H9 (cell line): Measurements from ENCODE around the gene RRBP1. TPM values are rescaled to one million over a fixed set of nuclear protein-coding genes. Genes with fewer than 3 reads are reported as not detected.
A peak's percentile ranks its signal among the peaks of the same experiment; 100 is the strongest.

Experiments used
- DNase-seq: peaks from one replicate; pipeline ENCODE4 v3.0.0-alpha.2; 2017
- H2AFZ ChIP-seq: one replicate; pipeline ENCODE4 v1.6.1; 2013; ENCODE audit warnings: mild to moderate bottlenecking, low read length, control low read depth, moderate library complexity
- H2AK5ac ChIP-seq: 2 replicates; pipeline ENCODE4 v1.6.1; 2013; ENCODE audit warnings: low read length, control low read depth, mixed read lengths; ENCODE audit not compliant: insufficient read length
- H2BK120ac ChIP-seq: one replicate; pipeline ENCODE4 v1.6.1; 2013; ENCODE audit warnings: low read depth, mild to moderate bottlenecking, low read length, control low read depth, inconsistent platforms; ENCODE audit not compliant: poor library complexity, severe bottlenecking
- H2BK12ac ChIP-seq: 2 replicates; pipeline ENCODE4 v1.6.1; 2013; ENCODE audit warnings: low read length, control low read depth, mixed read lengths, low read depth; ENCODE audit not compliant: insufficient read length
- H2BK15ac ChIP-seq: 2 replicates; pipeline ENCODE4 v1.6.1; 2013; ENCODE audit warnings: low read depth, low read length, control low read depth
- H2BK20ac ChIP-seq: one replicate; pipeline ENCODE4 v1.6.1; 2013; ENCODE audit warnings: low read depth, mild to moderate bottlenecking, low read length, control low read depth, inconsistent platforms; ENCODE audit not compliant: poor library complexity, severe bottlenecking
- H2BK5ac ChIP-seq: 2 replicates; pipeline ENCODE4 v1.6.1; 2013; ENCODE audit warnings: low read length, control low read depth, mixed read lengths; ENCODE audit not compliant: insufficient read length
- H3K14ac ChIP-seq: 2 replicates; pipeline ENCODE4 v1.6.1; 2013; ENCODE audit warnings: low read length, control low read depth; ENCODE audit not compliant: insufficient read depth
- H3K18ac ChIP-seq: 2 replicates; pipeline ENCODE4 v1.6.1; 2013; ENCODE audit warnings: low read depth, mild to moderate bottlenecking, mixed read lengths, low read length, control low read depth; ENCODE audit not compliant: insufficient read length
- H3K23ac ChIP-seq: 2 replicates; pipeline ENCODE4 v1.6.1; 2013; ENCODE audit warnings: low read length, control low read depth, mixed read lengths, low read depth; ENCODE audit not compliant: insufficient read length
- H3K23me2 ChIP-seq: 2 replicates; pipeline ENCODE4 v1.6.1; 2013; ENCODE audit warnings: low read depth, mild to moderate bottlenecking, mixed read lengths, low read length, control low read depth; ENCODE audit not compliant: insufficient read length, poor library complexity, severe bottlenecking
- H3K27ac ChIP-seq: 2 replicates; pipeline ENCODE4 v1.5.1; 2013; ENCODE audit warnings: low read length, control low read depth, mixed read lengths, low read depth; ENCODE audit not compliant: insufficient read length
- H3K27me3 ChIP-seq: 2 replicates; pipeline ENCODE4 v1.6.1; 2013; ENCODE audit warnings: low read length, control low read depth, inconsistent platforms; ENCODE audit not compliant: insufficient read depth
- H3K4ac ChIP-seq: 2 replicates; pipeline ENCODE4 v1.6.1; 2013; ENCODE audit warnings: low read depth, mild to moderate bottlenecking, control low read depth, inconsistent platforms, low read length, moderate library complexity
- H3K4me1 ChIP-seq: 2 replicates; pipeline ENCODE4 v1.6.1; 2013; ENCODE audit warnings: low read length, control low read depth, inconsistent platforms; ENCODE audit not compliant: insufficient read depth
- H3K4me2 ChIP-seq: 2 replicates; pipeline ENCODE4 v1.6.1; 2013; ENCODE audit warnings: low read length, control low read depth, mixed read lengths; ENCODE audit not compliant: insufficient read length, insufficient read depth
- H3K56ac ChIP-seq: 2 replicates; pipeline ENCODE4 v1.6.1; 2013; ENCODE audit warnings: low read depth, mild to moderate bottlenecking, mixed read lengths, low read length, control low read depth; ENCODE audit not compliant: insufficient read length
- H3K79me1 ChIP-seq: 2 replicates; pipeline ENCODE4 v1.6.1; 2013; ENCODE audit warnings: low read depth, mild to moderate bottlenecking, moderate library complexity, low read length, control low read depth, inconsistent platforms; ENCODE audit not compliant: insufficient read depth, poor library complexity, severe bottlenecking
- H3K79me2 ChIP-seq: 2 replicates; pipeline ENCODE4 v1.6.1; 2013; ENCODE audit warnings: low read length, control low read depth, inconsistent platforms; ENCODE audit not compliant: insufficient read depth
- H3K9ac ChIP-seq: 2 replicates; pipeline ENCODE4 v1.6.1; 2013; ENCODE audit warnings: low read length, control low read depth, mixed read lengths; ENCODE audit not compliant: insufficient read length; ENCODE audit errors: extremely low read depth
- H3K9me3 ChIP-seq: one replicate; pipeline ENCODE4 v1.6.1; 2013; ENCODE audit warnings: low read depth, low read length, inconsistent platforms; ENCODE audit not compliant: control insufficient read depth
- H3T11ph ChIP-seq: one replicate; pipeline ENCODE4 v1.6.1; 2013; ENCODE audit warnings: mild to moderate bottlenecking, low read length, control low read depth, inconsistent platforms
- H4K20me1 ChIP-seq: one replicate; pipeline ENCODE4 v1.6.1; 2013; ENCODE audit not compliant: control insufficient read depth, insufficient read length, insufficient read depth
- H4K5ac ChIP-seq: 2 replicates; pipeline ENCODE4 v1.6.1; 2013; ENCODE audit warnings: low read depth, mild to moderate bottlenecking, mixed read lengths, low read length, control low read depth; ENCODE audit not compliant: insufficient read length
- H4K8ac ChIP-seq: replicated peaks from 2 replicates; pipeline ENCODE4 v1.6.1; 2013; ENCODE audit warnings: low read length, control low read depth, mixed read lengths, low read depth; ENCODE audit not compliant: insufficient read length
- H4K91ac ChIP-seq: 2 replicates; pipeline ENCODE4 v1.6.1; 2013; ENCODE audit warnings: low read depth, mild to moderate bottlenecking, moderate library complexity, mixed read lengths, low read length, control low read depth; ENCODE audit not compliant: insufficient read length
- H3K27ac Mint-ChIP-seq, 3 experiments: 2 replicates in 2 of 3; 3 replicates in 1 of 3; pipeline ENCODE4 v1.8.0; 2020 to 2021; ENCODE audit warnings: mixed read lengths in 3 of 3, mild to moderate bottlenecking in 1 of 3, moderate library complexity in 1 of 3
- H3K27me3 Mint-ChIP-seq: 2 replicates; pipeline ENCODE4 v1.8.0; 2021; ENCODE audit warnings: low read depth, mild to moderate bottlenecking, moderate library complexity, mixed read lengths
- H3K36me3 Mint-ChIP-seq, 3 experiments: 2 replicates in 2 of 3; 3 replicates in 1 of 3; pipeline ENCODE4 v1.8.0; 2020 to 2021; ENCODE audit warnings: low read depth in 3 of 3, mixed read lengths in 3 of 3; ENCODE audit not compliant: insufficient read depth in 1 of 3
- H3K4me1 Mint-ChIP-seq, 2 experiments: 2 replicates each; pipeline ENCODE4 v1.8.0; 2020; ENCODE audit warnings: mixed read lengths in 2 of 2
- H3K4me3 Mint-ChIP-seq, 2 experiments: 2 replicates in 1 of 2; 3 replicates in 1 of 2; pipeline ENCODE4 v1.8.0; 2020 to 2021; ENCODE audit warnings: mild to moderate bottlenecking in 2 of 2, mixed read lengths in 2 of 2, moderate library complexity in 1 of 2
- H3K9me3 Mint-ChIP-seq, 2 experiments: 2 replicates in 1 of 2; 3 replicates in 1 of 2; pipeline ENCODE4 v1.8.0; 2020; ENCODE audit warnings: mild to moderate bottlenecking in 2 of 2, mixed read lengths in 2 of 2, moderate library complexity in 1 of 2
- WGBS: extraction: QIAGEN DNeasy Blood & Tissue Kit; methylation state at CpG from one replicate; pipeline ENCODE4 v1.1.7; 2013; ENCODE audit warnings: missing lambda C conversion rate, low lambda C conversion rate, mixed read lengths; ENCODE audit not compliant: insufficient read length; ENCODE audit errors: extremely low coverage; 5-methylcytosine and 5-hydroxymethylcytosine counted together
- total RNA-seq: library from RNA; stranded (reverse); gene quantifications from 2 replicates; pipeline ENCODE4 v1.2.1, GENCODE V29; 2021
- TF ChIP-seq, protein P1 (sequence below): fragments of 200-600 bp; sonication (generic); conservative IDR thresholded peaks from 3 replicates; pipeline ENCODE4 v1.8.0; 2021; ENCODE audit warnings: antibody characterized with exemption, mild to moderate bottlenecking

Gene RRBP1
- total RNA-seq, 1 experiment from 2014 or later = 97.8 TPM

DNA sequence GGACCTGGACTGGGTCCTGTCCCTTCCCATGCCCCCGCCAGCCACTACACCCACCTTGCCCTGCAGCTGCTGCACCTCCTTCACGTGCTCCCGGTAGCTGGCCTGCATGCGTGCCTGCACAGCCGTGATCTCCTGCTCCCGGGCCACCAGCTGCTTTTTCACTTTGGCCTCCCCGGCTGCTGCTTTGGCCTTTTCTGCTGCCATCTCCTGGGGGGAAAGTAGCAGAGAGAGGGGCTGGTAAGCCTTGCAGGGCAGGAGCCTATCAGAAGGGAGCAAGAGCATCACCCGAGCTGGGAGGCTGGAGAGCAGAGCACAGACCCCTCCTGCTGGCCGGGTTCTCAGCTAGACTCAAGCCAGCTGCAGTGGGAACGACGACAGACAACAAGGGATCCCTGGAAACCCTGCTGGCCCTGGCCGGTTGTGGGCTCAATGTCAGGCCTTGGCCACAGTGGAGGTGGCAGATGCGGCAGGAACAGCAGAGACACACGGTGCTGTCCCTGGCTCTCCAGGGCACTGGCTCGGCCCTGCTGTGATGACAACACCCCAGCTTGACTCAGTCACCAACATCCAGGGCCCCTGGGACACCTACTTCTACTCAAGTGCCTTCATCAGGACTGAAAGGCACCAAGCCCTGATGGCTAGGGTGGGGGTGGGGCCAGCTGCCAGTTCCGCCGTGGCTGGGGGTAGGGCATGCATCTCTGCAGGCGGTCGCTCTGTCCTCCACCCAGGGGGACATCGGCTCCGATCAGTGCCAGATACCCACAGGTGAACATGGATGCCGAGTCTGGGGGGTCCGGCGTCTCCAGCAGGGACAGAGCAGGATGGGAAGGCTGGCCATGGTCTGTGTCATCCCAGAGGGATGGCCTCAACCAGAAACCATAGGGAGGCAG, 45.3 kb downstream of the RRBP1 start:
- DNase-seq = peak; percentile 80

More for the DNA sequence above, 45.3 kb downstream of the RRBP1 start:
- Histone ChIP-seq H3K27me3 (no peaks in the 10 kb centered on the region), H2BK5ac (no peak overlapping the region), H3K23ac (no peak overlapping the region), H3K14ac (no peak overlapping the region), H2AK5ac (no peak overlapping the region), H4K5ac (no peak overlapping the region), H3K4ac (no peak overlapping the region), H2AFZ (no peak overlapping the region), H3K23me2 (no peaks in the 10 kb centered on the region), H3K18ac (no peak overlapping the region), H2BK15ac (no peak overlapping the region), H3K79me1 (no peaks in the 10 kb centered on the region), H4K91ac (no peak overlapping the region), H2BK12ac (no peak overlapping the region), H3K27ac (no peak overlapping the region), H2BK120ac (no peak overlapping the region), H2BK20ac (no peak overlapping the region), H3K79me2 (no peaks in the 10 kb centered on the region; the same call in 1 of the 2 replicates), H3K4me1 (no peaks in the 10 kb centered on the region), H3K4me2 (no peak overlapping the region), H3K9ac (no peak overlapping the region), H4K20me1 (no peaks in the 10 kb centered on the region), H3K56ac (no peak overlapping the region), H3K9me3 (no peaks in the 10 kb centered on the region), H4K8ac (no peak overlapping the region), H3T11ph (no peak overlapping the region)
- Mint-ChIP-seq H3K4me3 (no peak overlapping the region), H3K36me3 (peaks cover 32 to 64% (median 53%) of the 10 kb centered on the region in 3 experiments), H3K27me3 (no peaks in the 10 kb centered on the region), H3K27ac (peak overlapping the region; percentile 44 to 90 (median 87); a peak in 4 of 7 replicates), H3K4me1 (peaks cover 11 to 27% of the 10 kb centered on the region in 2 experiments), H3K9me3 (no peaks in the 10 kb centered on the region)
- WGBS = no CpG with 5 or more reads among the region's 24 CpGs
- TF ChIP-seq, protein P1, sequence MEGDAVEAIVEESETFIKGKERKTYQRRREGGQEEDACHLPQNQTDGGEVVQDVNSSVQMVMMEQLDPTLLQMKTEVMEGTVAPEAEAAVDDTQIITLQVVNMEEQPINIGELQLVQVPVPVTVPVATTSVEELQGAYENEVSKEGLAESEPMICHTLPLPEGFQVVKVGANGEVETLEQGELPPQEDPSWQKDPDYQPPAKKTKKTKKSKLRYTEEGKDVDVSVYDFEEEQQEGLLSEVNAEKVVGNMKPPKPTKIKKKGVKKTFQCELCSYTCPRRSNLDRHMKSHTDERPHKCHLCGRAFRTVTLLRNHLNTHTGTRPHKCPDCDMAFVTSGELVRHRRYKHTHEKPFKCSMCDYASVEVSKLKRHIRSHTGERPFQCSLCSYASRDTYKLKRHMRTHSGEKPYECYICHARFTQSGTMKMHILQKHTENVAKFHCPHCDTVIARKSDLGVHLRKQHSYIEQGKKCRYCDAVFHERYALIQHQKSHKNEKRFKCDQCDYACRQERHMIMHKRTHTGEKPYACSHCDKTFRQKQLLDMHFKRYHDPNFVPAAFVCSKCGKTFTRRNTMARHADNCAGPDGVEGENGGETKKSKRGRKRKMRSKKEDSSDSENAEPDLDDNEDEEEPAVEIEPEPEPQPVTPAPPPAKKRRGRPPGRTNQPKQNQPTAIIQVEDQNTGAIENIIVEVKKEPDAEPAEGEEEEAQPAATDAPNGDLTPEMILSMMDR = peak; percentile 39; the same call in 1 of the 3 replicates
